B cell (primary cell): ENCODE results near the gene MST1. TPM values are rescaled to one million over a fixed set of nuclear protein-coding genes. Genes with fewer than 3 reads are reported as not detected.
A peak's percentile ranks its signal among the peaks of the same experiment; 100 is the strongest.

ENCODE experiments used
- ATAC-seq: fragments of 200-7000 bp; cut with Tn5 transposase; one replicate; pipeline ENCODE4 v1.10.0; 2021; ENCODE audit warnings: low read depth, mild to moderate bottlenecking, moderate number of reproducible peaks, moderate library complexity
- CTCF ChIA-PET: fragments of 350-600 bp; sonication (Branson Sonifier 250); formaldehyde crosslinking; loops from one replicate; lab custom pipeline; 2021; ENCODE audit warnings: antibody characterized with exemption, inconsistent platforms; lab: Charles Lee
- POLR2A ChIA-PET: fragments of 350-600 bp; sonication (Branson Sonifier 250); formaldehyde crosslinking; loops from one replicate; lab custom pipeline; 2021; ENCODE audit warnings: antibody characterized with exemption; lab: Charles Lee
- DNase-seq: peaks from one replicate; pipeline ENCODE4 v3.0.0; 2013
- H2AFZ ChIP-seq: 2 replicates; pipeline ENCODE4 v1.6.1; 2012; ENCODE audit warnings: mild to moderate bottlenecking, low read depth, low read length; ENCODE audit not compliant: insufficient read depth, poor library complexity, severe bottlenecking
- H3K27ac ChIP-seq, 2 donors: 1 replicate in 1 of 2; 2 replicates in 1 of 2; pipeline ENCODE4 v1.5.1; 2012 to 2013; ENCODE audit warnings: low read length in 2 of 2, mild to moderate bottlenecking in 2 of 2, moderate library complexity in 1 of 2
- H3K27me3 ChIP-seq, 4 experiments: fragments of 200-600 bp in 1 of 4; sonication (generic) in 1 of 4; replicated peaks in 1 of 4; 1 replicate in 2 of 4; 2 replicates in 2 of 4; pipeline versions ENCODE4 v1.6.1 to v1.7.0; 2013 to 2016; ENCODE audit warnings: low read length in 3 of 4, mild to moderate bottlenecking in 2 of 4, mixed read lengths in 1 of 4, moderate library complexity in 1 of 4; ENCODE audit not compliant: insufficient read depth in 4 of 4, control insufficient read depth in 3 of 4; ENCODE audit errors: control extremely low read depth in 1 of 4
- H3K36me3 ChIP-seq, 2 experiments: replicated peaks in 1 of 2; 1 replicate in 1 of 2; 2 replicates in 1 of 2; pipeline versions ENCODE4 v1.6.1 to v1.7.1; 2013; ENCODE audit warnings: low read length in 1 of 2; ENCODE audit not compliant: insufficient read depth in 2 of 2, control insufficient read depth in 1 of 2; ENCODE audit errors: control extremely low read depth in 1 of 2, extremely low read depth in 1 of 2
- H3K4me1 ChIP-seq, 2 donors: fragments of 200-600 bp in 1 of 2; sonication (generic) in 1 of 2; 1 replicate in 1 of 2; 2 replicates in 1 of 2; pipeline versions ENCODE4 v1.5.1 to v1.6.1; 2013 to 2017; ENCODE audit warnings: low read length in 2 of 2; ENCODE audit not compliant: control insufficient read depth in 2 of 2, insufficient read depth in 2 of 2
- H3K4me2 ChIP-seq: replicated peaks from 2 replicates; pipeline ENCODE3; 2012; ENCODE audit warnings: mild to moderate bottlenecking, low read depth, low read length; ENCODE audit not compliant: poor library complexity, severe bottlenecking
- H3K4me3 ChIP-seq, 5 experiments: fragments of 200-600 bp in 1 of 5; sonication (generic) in 1 of 5; 1 replicate in 3 of 5; 2 replicates in 2 of 5; pipeline versions ENCODE4 v1.5.1 to v1.7.0; 2011 to 2016; ENCODE audit warnings: low read length in 4 of 5, mild to moderate bottlenecking in 4 of 5, low read depth in 2 of 5, control low read depth in 1 of 5, moderate library complexity in 1 of 5; ENCODE audit not compliant: insufficient read depth in 1 of 5; ENCODE audit errors: control extremely low read depth in 1 of 5, extremely low read depth in 1 of 5
- H3K79me2 ChIP-seq: fragments of 200-600 bp; sonication (generic); one replicate; pipeline ENCODE4 v1.6.0; 2016; ENCODE audit warnings: low read length; ENCODE audit not compliant: control insufficient read depth, insufficient read depth
- H3K9ac ChIP-seq: fragments of 200-600 bp; sonication (generic); 2 replicates; pipeline ENCODE4 v1.6.1; 2017; ENCODE audit warnings: mild to moderate bottlenecking, low read length, moderate library complexity
- H3K9me3 ChIP-seq, 3 donors: one replicate each; pipeline versions ENCODE4 v1.6.1 to v1.7.1; 2013; ENCODE audit warnings: low read length in 2 of 3; ENCODE audit not compliant: control insufficient read depth in 2 of 3, insufficient read depth in 1 of 3; ENCODE audit errors: control extremely low read depth in 1 of 3
- H4K20me1 ChIP-seq: 2 replicates; pipeline ENCODE4 v1.6.0; 2012; ENCODE audit warnings: mild to moderate bottlenecking, low read length; ENCODE audit not compliant: insufficient read depth, control insufficient read depth, poor library complexity, severe bottlenecking
- H3K27ac Mint-ChIP-seq: one replicate; pipeline ENCODE4 v1.8.0; 2021; ENCODE audit warnings: mixed read lengths
- H3K27me3 Mint-ChIP-seq: one replicate; pipeline ENCODE4 v1.8.0; 2021; ENCODE audit warnings: mixed read lengths
- H3K4me1 Mint-ChIP-seq: one replicate; pipeline ENCODE4 v1.8.0; 2021; ENCODE audit warnings: mixed read lengths
- H3K4me3 Mint-ChIP-seq: one replicate; pipeline ENCODE4 v1.8.0; 2021; ENCODE audit warnings: mixed read lengths
- H3K9me3 Mint-ChIP-seq: one replicate; pipeline ENCODE4 v1.8.0; 2022; ENCODE audit warnings: mixed read lengths; ENCODE audit not compliant: insufficient read depth
- CTCF ChIP-seq: fragments of 200-600 bp; IDR thresholded peaks from one replicate; pipeline ENCODE4 v1.8.0; 2022; ENCODE audit warnings: antibody characterized with exemption, mild to moderate bottlenecking
- EZH2 ChIP-seq: IDR thresholded peaks from 2 replicates; pipeline ENCODE4 v1.6.1; 2012; ENCODE audit warnings: borderline replicate concordance, low read depth, mild to moderate bottlenecking, moderate library complexity, low read length; ENCODE audit not compliant: insufficient read depth, poor library complexity, severe bottlenecking
- WGBS: methylation state at CpG from one replicate; pipeline ENCODE4 v1.1.5; 2013; ENCODE audit warnings: missing lambda C conversion rate; ENCODE audit not compliant: insufficient coverage; 5-methylcytosine and 5-hydroxymethylcytosine counted together
- intact Hi-C: fragments of 100-400 bp; cut with micrococcal nuclease; formaldehyde crosslinking; loops from one replicate; pipeline ENCODE4 v1.10.0; 2022
- polyA plus RNA-seq: library from polyadenylated mRNA; depleted of rRNA; stranded (reverse); fragments of >200 nt; gene quantifications from 2 replicates; pipeline ENCODE4 v1.2.3, GENCODE V29; 2012
- total RNA-seq, 2 donors: library from RNA; stranded (reverse); fragments of 120-200 nt in 1 of 2; gene quantifications; 1 replicate in 1 of 2; 2 replicates in 1 of 2; pipeline versions ENCODE4 v1.2.3 to v1.2.4, GENCODE V29; 2013 to 2022

MST1 gene
- total and polyA plus RNA-seq, 2 donors (not counting 1 experiment from before 2014, with no cell fraction given) = 14.5 to 26.4 TPM

- POLR2A ChIA-PET = no interaction called here
- no peaks in the 10 kb centered on the region for H3K9me3 ChIP-seq
- intact Hi-C loops = no loop called here
- Mint-ChIP-seq H3K9me3 (no peaks in the 10 kb centered on the region), H3K27ac (no peak overlapping the region), H3K4me1 (peaks cover 5% of the 10 kb centered on the region), H3K27me3 (no peaks in the 10 kb centered on the region), H3K4me3 (no peak overlapping the region)
- no peak overlapping the region for H3K4me2 ChIP-seq
- H2AFZ ChIP-seq = no peak overlapping the region
- CTCF ChIA-PET = no interaction called here
- TF ChIP-seq CTCF = no peak
- no peak for TF ChIP-seq EZH2
- H3K9ac ChIP-seq = no peak overlapping the region
- H3K79me2 ChIP-seq = peaks cover 3% of the 10 kb centered on the region
- H3K4me1 ChIP-seq = peaks cover 1 to 12% of the 10 kb centered on the region in 2 donors
- ATAC-seq (no peak), DNase-seq (peak; percentile 17)
- H3K4me3 ChIP-seq = no peak overlapping the region
- peaks cover 0 to 5% of the 10 kb centered on the region in 2 experiments for H3K36me3 ChIP-seq
- no peak overlapping the region for H3K27ac ChIP-seq
- no peaks in the 10 kb centered on the region for H4K20me1 ChIP-seq
- 90% methylated on average over 16 of the region's 25 CpGs for WGBS
- no peaks in the 10 kb centered on the region for H3K27me3 ChIP-seq
Observed at GRCh38 chr3:49713336-49714105, 24.2 kb upstream of the MST1 start.

GRCh38 chr3:49712631-49713317 is 23.5 kb upstream of the MST1 start:
- H3K9me3 ChIP-seq = no peaks in the 10 kb centered on the region
- H3K4me3 ChIP-seq = no peak overlapping the region
- no peaks in the 10 kb centered on the region for H3K27me3 Mint-ChIP-seq
- no peak overlapping the region for H3K27ac ChIP-seq
- peaks cover 4% of the 10 kb centered on the region for H3K4me1 Mint-ChIP-seq
- H3K79me2 ChIP-seq = no peaks in the 10 kb centered on the region
- 51% methylated on average over 7 of the region's 7 CpGs for WGBS
- H3K36me3 ChIP-seq = peaks cover 0 to 5% of the 10 kb centered on the region in 2 experiments
- H3K4me1 ChIP-seq = peaks cover 0 to 8% of the 10 kb centered on the region in 2 donors
- no peak overlapping the region for H2AFZ ChIP-seq
- ChIA-PET CTCF (no interaction called here), POLR2A (no interaction called here)
- H3K9ac ChIP-seq = no peak overlapping the region
- TF ChIP-seq EZH2 = no peak
- TF ChIP-seq CTCF = no peak
- ATAC-seq = no peak
- H3K27me3 ChIP-seq = no peaks in the 10 kb centered on the region
- no peaks in the 10 kb centered on the region for H3K9me3 Mint-ChIP-seq
- no peak overlapping the region for H3K4me3 Mint-ChIP-seq
- H4K20me1 ChIP-seq = no peaks in the 10 kb centered on the region
- peak; percentile 18 for DNase-seq
- intact Hi-C loops = no loop called here
- no peak overlapping the region for H3K27ac Mint-ChIP-seq
- no peak overlapping the region for H3K4me2 ChIP-seq
